A549 treated with AZD2906 at 1 μM for 4 hours (cell line): Measurements from ENCODE around the gene MUC21. TPM values are rescaled to one million over a fixed set of nuclear protein-coding genes. Genes with fewer than 3 reads are reported as not detected.

Source experiments
- total RNA-seq: library from RNA; stranded (reverse); fragments of 200-300 nt; extraction: Qiagen RNA extraction; gene quantifications from 5 replicates; pipeline ENCODE4 v1.2.3, GENCODE V29; 2022

MUC21 gene
- 0.03 to 0.04 TPM in 2 of 5 replicates, not detected in the others for total RNA-seq

GRCh38 chr6:30983439-30983838, at the start of gene MUC21:
TSS of gene MUC21 (plus strand) at chr6:30983718. CDS start at chr6:30983959, 241 bp downstream.

GRCh38 chr6:30940361-30940986, 43.0 kb upstream of the MUC21 start, which contains the start of gene MUCL3:
TSS of gene MUCL3 (plus strand) at chr6:30940973. CDS start at chr6:30941000, 27 bp downstream.

GRCh38 chr6:31010393-31011060, 27.0 kb downstream of the MUC21 start, which contains the start of gene MUC22:
TSS of gene MUC22 (plus strand) at chr6:31010474. CDS start at chr6:31010707, 233 bp downstream.

Other genes starting within 250 kb of the MUC21 start
- gene FLOT1, start 241.0 kb upstream of the MUC21 start, total RNA-seq, result 83.5 to 93.1 TPM (median 90.0 TPM) in 5 replicates
- gene IER3, start 239.2 kb upstream of the MUC21 start, total RNA-seq, result 40.1 to 61.9 TPM (median 59.7 TPM) in 5 replicates
- 56.9 to 64.4 TPM (median 63.5 TPM) in 5 replicates for gene DDR1, start 99.2 kb upstream of the MUC21 start, total RNA-seq
- 16.1 to 21.6 TPM (median 19.1 TPM) in 5 replicates for gene GTF2H4, start 75.5 kb upstream of the MUC21 start, total RNA-seq
- gene VARS2, start 69.5 kb upstream of the MUC21 start, total RNA-seq, result 14.1 to 15.9 TPM (median 15.6 TPM) in 5 replicates
- 0.19 to 0.38 TPM (median 0.24 TPM) in 3 of 5 replicates, not detected in the others for gene SFTA2, start 51.5 kb upstream of the MUC21 start, total RNA-seq
- 0.09 to 0.17 TPM (median 0.10 TPM) in 5 replicates for gene MUCL3, start 42.7 kb upstream of the MUC21 start, total RNA-seq
- 0.01 to 0.03 TPM (median 0.02 TPM) in 5 replicates for gene MUC22, start 26.8 kb downstream of the MUC21 start, total RNA-seq
- not detected in 5 replicates for gene C6orf15, start 128.9 kb downstream of the MUC21 start, total RNA-seq
- gene PSORS1C1, start 131.1 kb downstream of the MUC21 start, total RNA-seq, result 4.1 to 5.9 TPM (median 4.6 TPM) in 5 replicates
- 0.03 to 0.06 TPM (median 0.05 TPM) in 4 of 5 replicates, not detected in the other for gene CDSN, start 136.7 kb downstream of the MUC21 start, total RNA-seq
- 0.08 TPM in 1 of 5 replicates, not detected in the others for gene PSORS1C2, start 155.3 kb downstream of the MUC21 start, total RNA-seq
- 6.0 to 8.3 TPM (median 7.1 TPM) in 5 replicates for gene CCHCR1, start 174.1 kb downstream of the MUC21 start, total RNA-seq
- 13.3 to 15.2 TPM (median 14.2 TPM) in 5 replicates for gene TCF19, start 174.9 kb downstream of the MUC21 start, total RNA-seq
- gene POU5F1, start 187.0 kb downstream of the MUC21 start, total RNA-seq, result 10.9 to 14.9 TPM (median 11.3 TPM) in 5 replicates